Transverse colon (tissue), 4 donors: ENCODE data around the gene ZNF844. TPM values are rescaled to one million over a fixed set of nuclear protein-coding genes. Genes with fewer than 3 reads are reported as not detected.
"Not testable (repeated sequence)": the region's sequence is repeated elsewhere in the genome, so short reads cannot be mapped to it uniquely, and the experiment has no call there.

ENCODE experiments used
- DNase-seq: peaks from one replicate; pipeline ENCODE4 v3.0.0-alpha.2; 2019
- H3K27ac ChIP-seq, 4 donors: fragments of 200-600 bp; sonication (generic); 2 replicates each; pipeline ENCODE4 v1.5.1; 2016 to 2018; ENCODE audit warnings: inconsistent platforms in 4 of 4
- H3K27me3 ChIP-seq: fragments of 200-600 bp; sonication (generic); 2 replicates; pipeline ENCODE4 v1.5.1; 2017; ENCODE audit warnings: inconsistent platforms
- H3K36me3 ChIP-seq, 4 donors: fragments of 200-600 bp; sonication (generic); 2 replicates each; pipeline ENCODE4 v1.5.1; 2017 to 2019; ENCODE audit warnings: inconsistent platforms in 4 of 4
- H3K4me1 ChIP-seq, 4 donors: fragments of 200-600 bp; sonication (generic); 2 replicates each; pipeline ENCODE4 v1.5.1; 2017 to 2020; ENCODE audit warnings: inconsistent platforms in 4 of 4
- H3K4me3 ChIP-seq, 4 donors: fragments of 200-600 bp; sonication (generic); 1 replicate in 1 of 4; 2 replicates in 3 of 4; pipeline versions ENCODE4 v1.5.1 to v1.6.1; 2017 to 2019; ENCODE audit warnings: inconsistent platforms in 4 of 4
- H3K9me3 ChIP-seq, 2 donors: fragments of 200-600 bp; sonication (generic); 2 replicates each; pipeline ENCODE4 v1.5.1; 2017 to 2019; ENCODE audit warnings: inconsistent platforms in 2 of 2
- CTCF ChIP-seq, 5 experiments: fragments of 200-600 bp in 3 of 5; fragments of 450-650 bp in 2 of 5; sonication (generic) in 3 of 5; IDR thresholded peaks; 1 replicate in 2 of 5; 2 replicates in 3 of 5; pipeline ENCODE4 v1.5.1; 2016 to 2017; ENCODE audit warnings: antibody characterized with exemption in 5 of 5, inconsistent platforms in 3 of 5, mild to moderate bottlenecking in 2 of 5, moderate library complexity in 1 of 5
- EP300 ChIP-seq: sonication (generic); formaldehyde crosslinking; IDR thresholded peaks from one replicate; pipeline ENCODE4 v1.6.1; 2017; ENCODE audit warnings: antibody characterized with exemption, low read depth
- POLR2A ChIP-seq: fragments of 450-650 bp; IDR thresholded peaks from one replicate; pipeline ENCODE4 v1.6.1; 2016; ENCODE audit warnings: antibody characterized with exemption, mild to moderate bottlenecking, moderate library complexity
- POLR2AphosphoS5 ChIP-seq, 3 donors: sonication (generic); formaldehyde crosslinking; IDR thresholded peaks; one replicate each; pipeline ENCODE4 v1.6.1; 2016; ENCODE audit warnings: antibody characterized with exemption in 3 of 3
- WGBS, 2 donors: methylation state at CpG; one replicate each; pipeline ENCODE4 v1.1.5; 2018; ENCODE audit warnings: low coverage in 1 of 2; 5-methylcytosine and 5-hydroxymethylcytosine counted together
- in situ Hi-C, 4 donors: fragments of 200-750 bp; cut with MboI; loops; one replicate each; pipeline versions ENCODE4 v1.15.0 to v1.15.1; 2017; ENCODE audit warnings: low sequenced_read_pairs in 3 of 4, low pct_ligation_motif_present in 1 of 4, low pct_unique_long_range_greater_than_20kb in 1 of 4
- intact Hi-C: fragments of 100-400 bp; cut with DNase I; formaldehyde crosslinking; loops from one replicate; pipeline ENCODE4 v1.15.1; 2023; ENCODE audit warnings: low total_unique reads
- total RNA-seq, 4 donors: library from RNA; depleted of rRNA; stranded (reverse); fragments of >200 nt; gene quantifications; one replicate each; pipeline ENCODE4 v1.1.0, GENCODE V29; 2016

Gene ZNF844
- total RNA-seq, 4 donors from 2014 or later = 8.6 to 15.3 (median 12.5) TPM

- Histone ChIP-seq H3K27me3 (no peaks in the 10 kb centered on the region), H3K4me3 (no peak overlapping the region), H3K4me1 (peaks cover 0 to 4% (median 0%) of the 10 kb centered on the region in 4 donors), H3K36me3 (no peaks in the 10 kb centered on the region), H3K27ac (no peak overlapping the region), H3K9me3 (peaks cover 0 to under 1% of the 10 kb centered on the region in 2 donors)
- intact Hi-C loops (no loop called here), in situ Hi-C loops (no loop called here)
- no peak for DNase-seq
- WGBS, 2 donors = 87 to 93% methylated on average over 6 to 9 of the region's 9 CpGs
- TF ChIP-seq CTCF (IDR thresholded peaks at IDR 0.05) = no peak
- TF ChIP-seq POLR2A = no peak
- TF ChIP-seq POLR2AphosphoS5 (IDR thresholded peaks at IDR 0.05) = no peak
- no peak for TF ChIP-seq EP300
Measured at GRCh38 chr19:12098040-12098439, 33.5 kb downstream of the ZNF844 start.

GRCh38 chr19:12103909-12104308, 39.4 kb downstream of the ZNF844 start:
- DNase-seq, H3K4me1 ChIP-seq, H3K27me3 ChIP-seq, H3K4me3 ChIP-seq, in situ Hi-C loops, H3K27ac ChIP-seq, H3K36me3 ChIP-seq: not testable (repeated sequence)
- 97% methylated on average over 4 of the region's 4 CpGs; no CpG with 5 or more reads in 1 of the 2 donors for WGBS, 2 donors
- H3K9me3 ChIP-seq = peaks cover 4 to 13% of the 10 kb centered on the region in 2 donors
- intact Hi-C loops = loop anchor here (5.0 kb wide), 1 partner anchor 1092 kb away; no protein-coding TSS in a partner anchor

- peaks cover 13 to 19% of the 10 kb centered on the region in 2 donors for H3K9me3 ChIP-seq
- WGBS, 2 donors = 48 to 92% methylated on average over 1 to 2 of the region's 2 CpGs
- no peaks in the 10 kb centered on the region for H3K27me3 ChIP-seq
- DNase-seq = no peak
- H3K4me3 ChIP-seq = no peak overlapping the region
- H3K4me1 ChIP-seq = no peaks in the 10 kb centered on the region
- TF ChIP-seq POLR2A (no peak), EP300 (no peak), CTCF (IDR thresholded peaks at IDR 0.05) (no peak), POLR2AphosphoS5 (IDR thresholded peaks at IDR 0.05) (no peak)
- no peak overlapping the region for H3K27ac ChIP-seq
- intact Hi-C loops (no loop called here), in situ Hi-C loops (no loop called here)
- peaks cover 0 to 28% (median 0%) of the 10 kb centered on the region in 4 donors for H3K36me3 ChIP-seq
Measured at GRCh38 chr19:12111176-12111575, 46.6 kb downstream of the ZNF844 start.

- TF ChIP-seq CTCF (IDR thresholded peaks at IDR 0.05) (no peak), EP300 (no peak), POLR2AphosphoS5 (IDR thresholded peaks at IDR 0.05) (no peak), POLR2A (no peak)
- Histone ChIP-seq H3K4me1 (no peaks in the 10 kb centered on the region), H3K36me3 (peaks cover 0 to 28% (median 0%) of the 10 kb centered on the region in 4 donors), H3K27me3 (no peaks in the 10 kb centered on the region), H3K4me3 (no peak overlapping the region), H3K9me3 (peaks cover 13 to 14% of the 10 kb centered on the region in 2 donors), H3K27ac (no peak overlapping the region)
- in situ Hi-C loops = no loop called here
- intact Hi-C loops = no loop called here
- DNase-seq = no peak
- WGBS, 2 donors = 82 to 93% methylated on average over 6 to 8 of the region's 8 CpGs
Measured at GRCh38 chr19:12111943-12112637, 47.6 kb downstream of the ZNF844 start.
